Measurements from ENCODE around the gene TTC3. TPM values are rescaled to one million over a fixed set of nuclear protein-coding genes. Genes with fewer than 3 reads are reported as not detected.

Gene TTC3
- total and polyA plus RNA-seq, 10 of the 15 experiments (the other 5 are each of a cell fraction or from before 2014, with no cell fraction given): 23.1 to 94.9 (median 72.7) TPM

DNA sequence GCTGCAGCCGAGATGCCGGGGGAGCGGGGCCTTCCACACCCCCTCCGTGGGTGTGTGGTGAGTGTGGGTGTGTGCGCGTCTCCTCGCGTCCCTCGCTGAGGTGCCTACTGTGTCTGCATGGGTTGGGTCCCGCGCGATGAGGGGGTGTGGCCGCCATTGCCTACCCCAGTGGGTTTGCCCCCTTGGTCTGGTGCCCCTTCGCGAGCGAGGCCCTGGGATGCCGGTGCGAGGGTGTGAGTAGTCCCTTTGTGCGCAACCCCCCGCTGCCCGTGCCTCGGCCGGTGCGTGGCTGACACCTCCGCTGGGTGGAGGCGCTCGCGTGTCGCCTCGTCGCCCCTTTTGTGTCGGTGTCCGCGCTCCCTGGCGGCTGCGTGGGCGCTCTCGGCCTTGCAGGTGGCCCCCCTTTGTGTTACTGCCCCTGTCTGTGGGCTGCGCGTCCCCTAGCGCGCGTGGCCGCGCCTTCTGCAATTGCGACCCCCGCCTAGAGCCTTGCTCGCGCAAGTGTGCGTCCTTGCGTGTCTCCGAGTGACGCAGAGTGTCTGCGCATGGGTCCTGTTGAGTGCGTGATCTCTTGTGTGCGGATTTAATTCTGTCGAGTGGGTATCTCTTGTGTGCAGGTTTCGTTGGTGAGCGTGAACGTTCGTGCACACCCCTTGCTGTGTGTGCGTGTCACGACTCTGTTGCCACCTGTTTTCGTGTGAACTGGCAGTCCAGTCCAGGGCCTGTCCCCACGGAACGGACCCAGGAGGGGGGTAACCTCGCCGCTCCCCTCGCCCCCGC is 553 bp downstream of the TTC3 start (continued):
- TF ChIP-seq, protein P1, sequence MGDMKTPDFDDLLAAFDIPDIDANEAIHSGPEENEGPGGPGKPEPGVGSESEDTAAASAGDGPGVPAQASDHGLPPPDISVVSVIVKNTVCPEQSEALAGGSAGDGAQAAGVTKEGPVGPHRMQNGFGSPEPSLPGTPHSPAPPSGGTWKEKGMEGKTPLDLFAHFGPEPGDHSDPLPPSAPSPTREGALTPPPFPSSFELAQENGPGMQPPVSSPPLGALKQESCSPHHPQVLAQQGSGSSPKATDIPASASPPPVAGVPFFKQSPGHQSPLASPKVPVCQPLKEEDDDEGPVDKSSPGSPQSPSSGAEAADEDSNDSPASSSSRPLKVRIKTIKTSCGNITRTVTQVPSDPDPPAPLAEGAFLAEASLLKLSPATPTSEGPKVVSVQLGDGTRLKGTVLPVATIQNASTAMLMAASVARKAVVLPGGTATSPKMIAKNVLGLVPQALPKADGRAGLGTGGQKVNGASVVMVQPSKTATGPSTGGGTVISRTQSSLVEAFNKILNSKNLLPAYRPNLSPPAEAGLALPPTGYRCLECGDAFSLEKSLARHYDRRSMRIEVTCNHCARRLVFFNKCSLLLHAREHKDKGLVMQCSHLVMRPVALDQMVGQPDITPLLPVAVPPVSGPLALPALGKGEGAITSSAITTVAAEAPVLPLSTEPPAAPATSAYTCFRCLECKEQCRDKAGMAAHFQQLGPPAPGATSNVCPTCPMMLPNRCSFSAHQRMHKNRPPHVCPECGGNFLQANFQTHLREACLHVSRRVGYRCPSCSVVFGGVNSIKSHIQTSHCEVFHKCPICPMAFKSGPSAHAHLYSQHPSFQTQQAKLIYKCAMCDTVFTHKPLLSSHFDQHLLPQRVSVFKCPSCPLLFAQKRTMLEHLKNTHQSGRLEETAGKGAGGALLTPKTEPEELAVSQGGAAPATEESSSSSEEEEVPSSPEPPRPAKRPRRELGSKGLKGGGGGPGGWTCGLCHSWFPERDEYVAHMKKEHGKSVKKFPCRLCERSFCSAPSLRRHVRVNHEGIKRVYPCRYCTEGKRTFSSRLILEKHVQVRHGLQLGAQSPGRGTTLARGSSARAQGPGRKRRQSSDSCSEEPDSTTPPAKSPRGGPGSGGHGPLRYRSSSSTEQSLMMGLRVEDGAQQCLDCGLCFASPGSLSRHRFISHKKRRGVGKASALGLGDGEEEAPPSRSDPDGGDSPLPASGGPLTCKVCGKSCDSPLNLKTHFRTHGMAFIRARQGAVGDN (IDR thresholded peaks at IDR 0.05): peak; percentile 48; the same call in 1 of the 2 replicates
- TF ChIP-seq PML (IDR thresholded peaks at IDR 0.05; ENCODE audit: low read length) (no peak), SREBF2 (IDR thresholded peaks at IDR 0.05; ENCODE audit: low read length) (no peak), NFIC (IDR thresholded peaks at IDR 0.05; ENCODE audit: low read depth, low read length) (no peak), NBN (IDR thresholded peaks at IDR 0.05) (peak; percentile 68; the same call in 1 of the 2 replicates), BACH1 (IDR thresholded peaks at IDR 0.05; ENCODE audit: borderline replicate concordance) (peak; percentile 96), CBX3 (IDR thresholded peaks at IDR 0.05; ENCODE audit: borderline replicate concordance, low read depth) (no peak), NRF1 (conservative IDR thresholded peaks at IDR 0.05; ENCODE audit: low read depth, low read length) (peak; percentile 40; the same call in 1 of the 2 replicates), TCF12 (IDR thresholded peaks at IDR 0.05; ENCODE audit: low read depth, low read length) (0 out of 2 replicates have a peak, but pooled peaks have one; percentile 4), TBL1XR1 (IDR thresholded peaks at IDR 0.05; ENCODE audit: low read depth, low read length) (no peak), CBFB (IDR thresholded peaks at IDR 0.05; ENCODE audit: low read depth) (no peak), TCF3 (IDR thresholded peaks at IDR 0.05; ENCODE audit: borderline replicate concordance, insufficient read depth, low read depth, low read length) (peak; percentile 57; the same call in 1 of the 2 replicates), MEF2A (IDR thresholded peaks at IDR 0.05; ENCODE audit: insufficient read depth, low read depth, low read length) (no peak), CHD1 (IDR thresholded peaks at IDR 0.05; ENCODE audit: low read depth, low read length) (no peak), RB1 (IDR thresholded peaks at IDR 0.05; ENCODE audit: borderline replicate concordance) (peak; percentile 24; the same call in 1 of the 2 replicates), BHLHE40 (IDR thresholded peaks at IDR 0.05; ENCODE audit: borderline replicate concordance in 1 of 2, low read depth in 2 of 2, low read length in 1 of 2) (peak; percentile 14 to 81; a peak in 2 of 4 replicates), PAX5 (IDR thresholded peaks at IDR 0.05; ENCODE audit: borderline replicate concordance, low read depth, low read length) (peak; percentile 71; the same call in 1 of the 2 replicates), FOXK2 (IDR thresholded peaks at IDR 0.05) (no peak)
- TF ChIP-seq, protein P2, sequence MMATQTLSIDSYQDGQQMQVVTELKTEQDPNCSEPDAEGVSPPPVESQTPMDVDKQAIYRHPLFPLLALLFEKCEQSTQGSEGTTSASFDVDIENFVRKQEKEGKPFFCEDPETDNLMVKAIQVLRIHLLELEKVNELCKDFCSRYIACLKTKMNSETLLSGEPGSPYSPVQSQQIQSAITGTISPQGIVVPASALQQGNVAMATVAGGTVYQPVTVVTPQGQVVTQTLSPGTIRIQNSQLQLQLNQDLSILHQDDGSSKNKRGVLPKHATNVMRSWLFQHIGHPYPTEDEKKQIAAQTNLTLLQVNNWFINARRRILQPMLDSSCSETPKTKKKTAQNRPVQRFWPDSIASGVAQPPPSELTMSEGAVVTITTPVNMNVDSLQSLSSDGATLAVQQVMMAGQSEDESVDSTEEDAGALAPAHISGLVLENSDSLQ (IDR thresholded peaks at IDR 0.05): peak; percentile 26; the same call in 1 of the 2 replicates
- TF ChIP-seq, protein P3, sequence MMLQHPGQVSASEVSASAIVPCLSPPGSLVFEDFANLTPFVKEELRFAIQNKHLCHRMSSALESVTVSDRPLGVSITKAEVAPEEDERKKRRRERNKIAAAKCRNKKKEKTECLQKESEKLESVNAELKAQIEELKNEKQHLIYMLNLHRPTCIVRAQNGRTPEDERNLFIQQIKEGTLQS (IDR thresholded peaks at IDR 0.05; ENCODE audit: borderline replicate concordance, extremely low read depth, low read depth, low read length): no peak
- TF ChIP-seq, protein P4, sequence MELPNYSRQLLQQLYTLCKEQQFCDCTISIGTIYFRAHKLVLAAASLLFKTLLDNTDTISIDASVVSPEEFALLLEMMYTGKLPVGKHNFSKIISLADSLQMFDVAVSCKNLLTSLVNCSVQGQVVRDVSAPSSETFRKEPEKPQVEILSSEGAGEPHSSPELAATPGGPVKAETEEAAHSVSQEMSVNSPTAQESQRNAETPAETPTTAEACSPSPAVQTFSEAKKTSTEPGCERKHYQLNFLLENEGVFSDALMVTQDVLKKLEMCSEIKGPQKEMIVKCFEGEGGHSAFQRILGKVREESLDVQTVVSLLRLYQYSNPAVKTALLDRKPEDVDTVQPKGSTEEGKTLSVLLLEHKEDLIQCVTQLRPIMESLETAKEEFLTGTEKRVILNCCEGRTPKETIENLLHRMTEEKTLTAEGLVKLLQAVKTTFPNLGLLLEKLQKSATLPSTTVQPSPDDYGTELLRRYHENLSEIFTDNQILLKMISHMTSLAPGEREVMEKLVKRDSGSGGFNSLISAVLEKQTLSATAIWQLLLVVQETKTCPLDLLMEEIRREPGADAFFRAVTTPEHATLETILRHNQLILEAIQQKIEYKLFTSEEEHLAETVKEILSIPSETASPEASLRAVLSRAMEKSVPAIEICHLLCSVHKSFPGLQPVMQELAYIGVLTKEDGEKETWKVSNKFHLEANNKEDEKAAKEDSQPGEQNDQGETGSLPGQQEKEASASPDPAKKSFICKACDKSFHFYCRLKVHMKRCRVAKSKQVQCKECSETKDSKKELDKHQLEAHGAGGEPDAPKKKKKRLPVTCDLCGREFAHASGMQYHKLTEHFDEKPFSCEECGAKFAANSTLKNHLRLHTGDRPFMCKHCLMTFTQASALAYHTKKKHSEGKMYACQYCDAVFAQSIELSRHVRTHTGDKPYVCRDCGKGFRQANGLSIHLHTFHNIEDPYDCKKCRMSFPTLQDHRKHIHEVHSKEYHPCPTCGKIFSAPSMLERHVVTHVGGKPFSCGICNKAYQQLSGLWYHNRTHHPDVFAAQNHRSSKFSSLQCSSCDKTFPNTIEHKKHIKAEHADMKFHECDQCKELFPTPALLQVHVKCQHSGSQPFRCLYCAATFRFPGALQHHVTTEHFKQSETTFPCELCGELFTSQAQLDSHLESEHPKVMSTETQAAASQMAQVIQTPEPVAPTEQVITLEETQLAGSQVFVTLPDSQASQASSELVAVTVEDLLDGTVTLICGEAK (IDR thresholded peaks at IDR 0.05; ENCODE audit: borderline replicate concordance): no peak

Data from GM12878 (cell line).